Glutamatergic neuron (in vitro differentiated cells): ENCODE results near the gene DMBT1. TPM values are rescaled to one million over a fixed set of nuclear protein-coding genes. Genes with fewer than 3 reads are reported as not detected.

ENCODE experiments used
- DNase-seq: peaks from one replicate; pipeline ENCODE4 v3.0.0; 2022
- H3K27ac Mint-ChIP-seq: one replicate; pipeline ENCODE4 v1.8.0; 2020; ENCODE audit warnings: mild to moderate bottlenecking, mixed read lengths, inconsistent platforms; ENCODE audit not compliant: unreplicated experiment
- H3K27me3 Mint-ChIP-seq: one replicate; pipeline ENCODE4 v1.8.0; 2020; ENCODE audit warnings: mild to moderate bottlenecking, moderate library complexity, mixed read lengths, inconsistent platforms; ENCODE audit not compliant: unreplicated experiment
- H3K36me3 Mint-ChIP-seq: one replicate; pipeline ENCODE4 v1.8.0; 2020; ENCODE audit warnings: mild to moderate bottlenecking, mixed read lengths, inconsistent platforms; ENCODE audit not compliant: unreplicated experiment
- H3K4me1 Mint-ChIP-seq: one replicate; pipeline ENCODE4 v1.8.0; 2020; ENCODE audit warnings: mild to moderate bottlenecking, low read depth, mixed read lengths, inconsistent platforms; ENCODE audit not compliant: unreplicated experiment
- H3K4me3 Mint-ChIP-seq: one replicate; pipeline ENCODE4 v1.8.0; 2020; ENCODE audit warnings: mild to moderate bottlenecking, mixed read lengths, inconsistent platforms; ENCODE audit not compliant: unreplicated experiment
- H3K9me3 Mint-ChIP-seq: one replicate; pipeline ENCODE4 v1.8.0; 2020; ENCODE audit warnings: mild to moderate bottlenecking, moderate library complexity, mixed read lengths, inconsistent platforms; ENCODE audit not compliant: unreplicated experiment
- CTCF ChIP-seq: fragments of 200-600 bp; sonication (generic); IDR thresholded peaks from one replicate; pipeline ENCODE4 v1.5.0; 2021; ENCODE audit not compliant: partially characterized antibody, unreplicated experiment
- total RNA-seq: library from RNA; stranded (reverse); fragmentation: NEBNext Ultra II Directional; extraction: Animal tissue kit (Norgen Biotek cat#: 25700); gene quantifications from one replicate; pipeline ENCODE4 v1.2.1, GENCODE V29; 2021; ENCODE audit not compliant: unreplicated experiment

The DMBT1 gene
- total RNA-seq, 1 donor from 2014 or later: 0.17 TPM

- H3K9me3 Mint-ChIP-seq: no peaks in the 10 kb centered on the region
- H3K4me1 Mint-ChIP-seq: no peaks in the 10 kb centered on the region
- no peak for DNase-seq
- no peaks in the 10 kb centered on the region for H3K27me3 Mint-ChIP-seq
- no peak overlapping the region for H3K27ac Mint-ChIP-seq
- no peak overlapping the region for H3K4me3 Mint-ChIP-seq
- no peak for TF ChIP-seq CTCF
- no peaks in the 10 kb centered on the region for H3K36me3 Mint-ChIP-seq
These were observed 101.7 kb downstream of the DMBT1 start for GRCh38 chr10:122662231-122662630.

GRCh38 chr10:122663516-122664130 lies 103.1 kb downstream of the DMBT1 start:
- TF ChIP-seq CTCF: no peak
- Mint-ChIP-seq H3K27ac (no peak overlapping the region), H3K4me3 (no peak overlapping the region), H3K36me3 (no peaks in the 10 kb centered on the region), H3K9me3 (no peaks in the 10 kb centered on the region), H3K27me3 (no peaks in the 10 kb centered on the region), H3K4me1 (no peaks in the 10 kb centered on the region)
- no peak for DNase-seq

- TF ChIP-seq CTCF: no peak
- Mint-ChIP-seq H3K27me3 (no peaks in the 10 kb centered on the region), H3K4me1 (no peaks in the 10 kb centered on the region)
These were observed 103.9 kb downstream of the DMBT1 start for GRCh38 chr10:122664501-122664900.

GRCh38 chr10:122665329-122665860 lies 104.8 kb downstream of the DMBT1 start:
- H3K36me3 Mint-ChIP-seq: no peaks in the 10 kb centered on the region
- no peaks in the 10 kb centered on the region for H3K27me3 Mint-ChIP-seq
- no peak for TF ChIP-seq CTCF
- H3K27ac Mint-ChIP-seq: no peak overlapping the region
- no peak overlapping the region for H3K4me3 Mint-ChIP-seq
- no peak for DNase-seq
- no peaks in the 10 kb centered on the region for H3K4me1 Mint-ChIP-seq
- no peaks in the 10 kb centered on the region for H3K9me3 Mint-ChIP-seq

More at GRCh38 chr10:122664501-122664900, 103.9 kb downstream of the DMBT1 start:
- Mint-ChIP-seq H3K4me3 (no peak overlapping the region), H3K27ac (no peak overlapping the region), H3K36me3 (no peaks in the 10 kb centered on the region), H3K9me3 (no peaks in the 10 kb centered on the region)
- DNase-seq: no peak

- Mint-ChIP-seq H3K36me3 (no peaks in the 10 kb centered on the region), H3K27me3 (no peaks in the 10 kb centered on the region), H3K4me1 (no peaks in the 10 kb centered on the region), H3K27ac (no peak overlapping the region), H3K9me3 (no peaks in the 10 kb centered on the region), H3K4me3 (no peak overlapping the region)
- DNase-seq: no peak
- no peak for TF ChIP-seq CTCF
These were observed 105.4 kb downstream of the DMBT1 start for GRCh38 chr10:122665946-122666345.
